Measurements from ENCODE around the gene TYMS. TPM values are rescaled to one million over a fixed set of nuclear protein-coding genes. Genes with fewer than 3 reads are reported as not detected.

Gene TYMS
- total and polyA plus RNA-seq, 10 of the 15 experiments (the other 5 are each of a cell fraction or from before 2014, with no cell fraction given) = 34.8 to 524 (median 219) TPM

- no peak for TF ChIP-seq STAT1 (conservative IDR thresholded peaks at IDR 0.05)
- TF ChIP-seq, protein P1, sequence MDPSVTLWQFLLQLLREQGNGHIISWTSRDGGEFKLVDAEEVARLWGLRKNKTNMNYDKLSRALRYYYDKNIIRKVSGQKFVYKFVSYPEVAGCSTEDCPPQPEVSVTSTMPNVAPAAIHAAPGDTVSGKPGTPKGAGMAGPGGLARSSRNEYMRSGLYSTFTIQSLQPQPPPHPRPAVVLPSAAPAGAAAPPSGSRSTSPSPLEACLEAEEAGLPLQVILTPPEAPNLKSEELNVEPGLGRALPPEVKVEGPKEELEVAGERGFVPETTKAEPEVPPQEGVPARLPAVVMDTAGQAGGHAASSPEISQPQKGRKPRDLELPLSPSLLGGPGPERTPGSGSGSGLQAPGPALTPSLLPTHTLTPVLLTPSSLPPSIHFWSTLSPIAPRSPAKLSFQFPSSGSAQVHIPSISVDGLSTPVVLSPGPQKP (IDR thresholded peaks at IDR 0.05; ENCODE audit: low read depth, low read length) = no peak
- TF ChIP-seq MXI1 (IDR thresholded peaks at IDR 0.05; ENCODE audit: low read depth, low read length) = no peak
- TF ChIP-seq, protein P2, sequence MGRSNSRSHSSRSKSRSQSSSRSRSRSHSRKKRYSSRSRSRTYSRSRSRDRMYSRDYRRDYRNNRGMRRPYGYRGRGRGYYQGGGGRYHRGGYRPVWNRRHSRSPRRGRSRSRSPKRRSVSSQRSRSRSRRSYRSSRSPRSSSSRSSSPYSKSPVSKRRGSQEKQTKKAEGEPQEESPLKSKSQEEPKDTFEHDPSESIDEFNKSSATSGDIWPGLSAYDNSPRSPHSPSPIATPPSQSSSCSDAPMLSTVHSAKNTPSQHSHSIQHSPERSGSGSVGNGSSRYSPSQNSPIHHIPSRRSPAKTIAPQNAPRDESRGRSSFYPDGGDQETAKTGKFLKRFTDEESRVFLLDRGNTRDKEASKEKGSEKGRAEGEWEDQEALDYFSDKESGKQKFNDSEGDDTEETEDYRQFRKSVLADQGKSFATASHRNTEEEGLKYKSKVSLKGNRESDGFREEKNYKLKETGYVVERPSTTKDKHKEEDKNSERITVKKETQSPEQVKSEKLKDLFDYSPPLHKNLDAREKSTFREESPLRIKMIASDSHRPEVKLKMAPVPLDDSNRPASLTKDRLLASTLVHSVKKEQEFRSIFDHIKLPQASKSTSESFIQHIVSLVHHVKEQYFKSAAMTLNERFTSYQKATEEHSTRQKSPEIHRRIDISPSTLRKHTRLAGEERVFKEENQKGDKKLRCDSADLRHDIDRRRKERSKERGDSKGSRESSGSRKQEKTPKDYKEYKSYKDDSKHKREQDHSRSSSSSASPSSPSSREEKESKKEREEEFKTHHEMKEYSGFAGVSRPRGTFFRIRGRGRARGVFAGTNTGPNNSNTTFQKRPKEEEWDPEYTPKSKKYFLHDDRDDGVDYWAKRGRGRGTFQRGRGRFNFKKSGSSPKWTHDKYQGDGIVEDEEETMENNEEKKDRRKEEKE (IDR thresholded peaks at IDR 0.05) = no peak
- TF ChIP-seq, protein P3, sequence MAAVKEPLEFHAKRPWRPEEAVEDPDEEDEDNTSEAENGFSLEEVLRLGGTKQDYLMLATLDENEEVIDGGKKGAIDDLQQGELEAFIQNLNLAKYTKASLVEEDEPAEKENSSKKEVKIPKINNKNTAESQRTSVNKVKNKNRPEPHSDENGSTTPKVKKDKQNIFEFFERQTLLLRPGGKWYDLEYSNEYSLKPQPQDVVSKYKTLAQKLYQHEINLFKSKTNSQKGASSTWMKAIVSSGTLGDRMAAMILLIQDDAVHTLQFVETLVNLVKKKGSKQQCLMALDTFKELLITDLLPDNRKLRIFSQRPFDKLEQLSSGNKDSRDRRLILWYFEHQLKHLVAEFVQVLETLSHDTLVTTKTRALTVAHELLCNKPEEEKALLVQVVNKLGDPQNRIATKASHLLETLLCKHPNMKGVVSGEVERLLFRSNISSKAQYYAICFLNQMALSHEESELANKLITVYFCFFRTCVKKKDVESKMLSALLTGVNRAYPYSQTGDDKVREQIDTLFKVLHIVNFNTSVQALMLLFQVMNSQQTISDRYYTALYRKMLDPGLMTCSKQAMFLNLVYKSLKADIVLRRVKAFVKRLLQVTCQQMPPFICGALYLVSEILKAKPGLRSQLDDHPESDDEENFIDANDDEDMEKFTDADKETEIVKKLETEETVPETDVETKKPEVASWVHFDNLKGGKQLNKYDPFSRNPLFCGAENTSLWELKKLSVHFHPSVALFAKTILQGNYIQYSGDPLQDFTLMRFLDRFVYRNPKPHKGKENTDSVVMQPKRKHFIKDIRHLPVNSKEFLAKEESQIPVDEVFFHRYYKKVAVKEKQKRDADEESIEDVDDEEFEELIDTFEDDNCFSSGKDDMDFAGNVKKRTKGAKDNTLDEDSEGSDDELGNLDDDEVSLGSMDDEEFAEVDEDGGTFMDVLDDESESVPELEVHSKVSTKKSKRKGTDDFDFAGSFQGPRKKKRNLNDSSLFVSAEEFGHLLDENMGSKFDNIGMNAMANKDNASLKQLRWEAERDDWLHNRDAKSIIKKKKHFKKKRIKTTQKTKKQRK (IDR thresholded peaks at IDR 0.05; ENCODE audit: low read depth, low read length) = no peak
- no peak for TF ChIP-seq BRCA1 (IDR thresholded peaks at IDR 0.05; ENCODE audit: low read depth, low read length)
- TF ChIP-seq ZBED1 (IDR thresholded peaks at IDR 0.05; ENCODE audit: borderline replicate concordance) = no peak
- TF ChIP-seq, protein P4, sequence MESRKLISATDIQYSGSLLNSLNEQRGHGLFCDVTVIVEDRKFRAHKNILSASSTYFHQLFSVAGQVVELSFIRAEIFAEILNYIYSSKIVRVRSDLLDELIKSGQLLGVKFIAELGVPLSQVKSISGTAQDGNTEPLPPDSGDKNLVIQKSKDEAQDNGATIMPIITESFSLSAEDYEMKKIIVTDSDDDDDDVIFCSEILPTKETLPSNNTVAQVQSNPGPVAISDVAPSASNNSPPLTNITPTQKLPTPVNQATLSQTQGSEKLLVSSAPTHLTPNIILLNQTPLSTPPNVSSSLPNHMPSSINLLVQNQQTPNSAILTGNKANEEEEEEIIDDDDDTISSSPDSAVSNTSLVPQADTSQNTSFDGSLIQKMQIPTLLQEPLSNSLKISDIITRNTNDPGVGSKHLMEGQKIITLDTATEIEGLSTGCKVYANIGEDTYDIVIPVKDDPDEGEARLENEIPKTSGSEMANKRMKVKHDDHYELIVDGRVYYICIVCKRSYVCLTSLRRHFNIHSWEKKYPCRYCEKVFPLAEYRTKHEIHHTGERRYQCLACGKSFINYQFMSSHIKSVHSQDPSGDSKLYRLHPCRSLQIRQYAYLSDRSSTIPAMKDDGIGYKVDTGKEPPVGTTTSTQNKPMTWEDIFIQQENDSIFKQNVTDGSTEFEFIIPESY (IDR thresholded peaks at IDR 0.05) = no peak
- TF ChIP-seq RELA (IDR thresholded peaks at IDR 0.05; ENCODE audit: borderline replicate concordance, partially characterized antibody) = no peak
- TF ChIP-seq POLR2AphosphoS5 (IDR thresholded peaks at IDR 0.05; ENCODE audit: low read length) = no peak
- no peak for TF ChIP-seq USF1 (IDR thresholded peaks at IDR 0.05; ENCODE audit: borderline replicate concordance, extremely low read length, insufficient read depth, low read depth, low read length)
- peak; percentile 66 to 71; a peak in 3 of 4 replicates for TF ChIP-seq IKZF2 (IDR thresholded peaks at IDR 0.05)
- TF ChIP-seq RUNX3 (IDR thresholded peaks at IDR 0.05; ENCODE audit: low read length) = peak; percentile 82
- TF ChIP-seq IRF4 (IDR thresholded peaks at IDR 0.05; ENCODE audit: low read depth, low read length) = peak; percentile 95
- TF ChIP-seq ATF3 (IDR thresholded peaks at IDR 0.05; ENCODE audit: borderline replicate concordance, extremely low read depth, low read depth, low read length) = no peak
- TF ChIP-seq, protein P5, sequence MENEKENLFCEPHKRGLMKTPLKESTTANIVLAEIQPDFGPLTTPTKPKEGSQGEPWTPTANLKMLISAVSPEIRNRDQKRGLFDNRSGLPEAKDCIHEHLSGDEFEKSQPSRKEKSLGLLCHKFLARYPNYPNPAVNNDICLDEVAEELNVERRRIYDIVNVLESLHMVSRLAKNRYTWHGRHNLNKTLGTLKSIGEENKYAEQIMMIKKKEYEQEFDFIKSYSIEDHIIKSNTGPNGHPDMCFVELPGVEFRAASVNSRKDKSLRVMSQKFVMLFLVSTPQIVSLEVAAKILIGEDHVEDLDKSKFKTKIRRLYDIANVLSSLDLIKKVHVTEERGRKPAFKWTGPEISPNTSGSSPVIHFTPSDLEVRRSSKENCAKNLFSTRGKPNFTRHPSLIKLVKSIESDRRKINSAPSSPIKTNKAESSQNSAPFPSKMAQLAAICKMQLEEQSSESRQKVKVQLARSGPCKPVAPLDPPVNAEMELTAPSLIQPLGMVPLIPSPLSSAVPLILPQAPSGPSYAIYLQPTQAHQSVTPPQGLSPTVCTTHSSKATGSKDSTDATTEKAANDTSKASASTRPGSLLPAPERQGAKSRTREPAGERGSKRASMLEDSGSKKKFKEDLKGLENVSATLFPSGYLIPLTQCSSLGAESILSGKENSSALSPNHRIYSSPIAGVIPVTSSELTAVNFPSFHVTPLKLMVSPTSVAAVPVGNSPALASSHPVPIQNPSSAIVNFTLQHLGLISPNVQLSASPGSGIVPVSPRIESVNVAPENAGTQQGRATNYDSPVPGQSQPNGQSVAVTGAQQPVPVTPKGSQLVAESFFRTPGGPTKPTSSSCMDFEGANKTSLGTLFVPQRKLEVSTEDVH (IDR thresholded peaks at IDR 0.05; ENCODE audit: low read depth, partially characterized antibody) = no peak
These were observed 7.0 kb upstream of the TYMS start (continued) for GRCh38 chr18:650428-650858.

Data from GM12878 (cell line).